GM19193 (cell line): ENCODE measurements around the gene PROX1.

Experiments used
- POLR2A ChIP-seq: IDR thresholded peaks from 4 replicates; pipeline ENCODE4 v1.6.1; 2011; ENCODE audit not compliant: insufficient read depth, insufficient read length; ENCODE audit errors: extremely low read depth

Gene PROX1

DNA sequence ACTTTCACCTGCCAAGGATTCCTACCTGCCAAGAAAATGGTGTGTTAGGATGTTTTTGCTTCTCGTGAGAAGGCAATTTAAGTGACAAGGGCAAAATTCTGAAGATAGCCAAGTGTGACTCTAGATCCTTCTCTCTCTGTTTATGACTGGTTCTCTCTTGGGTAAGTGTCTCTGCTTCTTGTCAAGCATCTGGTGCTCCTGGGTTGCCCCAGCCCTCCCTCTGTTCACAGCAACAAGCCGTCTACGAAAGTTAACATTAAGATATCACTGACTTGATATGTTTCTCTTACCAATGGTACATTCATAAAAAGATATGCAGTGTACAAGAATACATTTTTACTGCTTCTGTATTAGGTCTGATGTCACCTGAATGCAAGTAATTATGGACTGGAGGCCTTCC, 55.4 kb downstream of the PROX1 start:
- no peak for TF ChIP-seq POLR2A

DNA sequence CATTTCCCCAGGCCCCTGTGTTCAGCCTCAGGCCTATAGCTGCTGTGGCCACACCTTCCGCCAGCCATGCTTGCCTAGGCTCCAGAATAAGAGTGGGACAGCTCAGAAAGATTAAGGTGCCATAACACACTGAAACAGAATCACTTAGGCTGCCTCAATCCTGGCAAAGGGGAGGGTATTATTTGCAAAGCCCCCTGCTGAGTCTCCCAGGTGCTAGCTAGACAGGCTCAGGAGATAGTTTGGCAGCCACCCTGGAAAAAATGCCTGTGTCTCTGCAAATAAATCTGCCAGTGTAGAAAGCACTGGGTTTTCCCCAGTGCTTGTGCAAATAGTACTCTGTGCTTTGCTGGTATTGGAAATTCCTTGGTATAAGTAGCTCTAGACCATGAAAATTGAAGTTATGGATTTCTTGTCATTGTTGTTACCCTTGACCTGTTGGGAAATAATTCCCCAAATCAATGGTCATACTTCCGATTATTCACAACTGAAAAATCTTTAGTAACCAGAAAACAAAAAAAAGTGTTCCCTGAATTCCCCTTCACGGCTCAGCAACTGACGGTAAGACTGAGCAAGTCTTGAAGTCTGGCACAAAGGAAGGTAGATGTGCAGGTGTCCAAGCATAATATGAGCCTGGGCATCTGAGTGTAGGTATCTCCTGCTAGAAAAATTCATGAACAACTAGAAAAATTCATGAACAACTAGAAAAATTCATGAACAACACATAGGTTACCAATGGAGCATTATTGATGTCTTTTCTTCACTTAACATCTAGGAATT, 56.9 kb downstream of the PROX1 start:
- no peak for TF ChIP-seq POLR2A

DNA sequence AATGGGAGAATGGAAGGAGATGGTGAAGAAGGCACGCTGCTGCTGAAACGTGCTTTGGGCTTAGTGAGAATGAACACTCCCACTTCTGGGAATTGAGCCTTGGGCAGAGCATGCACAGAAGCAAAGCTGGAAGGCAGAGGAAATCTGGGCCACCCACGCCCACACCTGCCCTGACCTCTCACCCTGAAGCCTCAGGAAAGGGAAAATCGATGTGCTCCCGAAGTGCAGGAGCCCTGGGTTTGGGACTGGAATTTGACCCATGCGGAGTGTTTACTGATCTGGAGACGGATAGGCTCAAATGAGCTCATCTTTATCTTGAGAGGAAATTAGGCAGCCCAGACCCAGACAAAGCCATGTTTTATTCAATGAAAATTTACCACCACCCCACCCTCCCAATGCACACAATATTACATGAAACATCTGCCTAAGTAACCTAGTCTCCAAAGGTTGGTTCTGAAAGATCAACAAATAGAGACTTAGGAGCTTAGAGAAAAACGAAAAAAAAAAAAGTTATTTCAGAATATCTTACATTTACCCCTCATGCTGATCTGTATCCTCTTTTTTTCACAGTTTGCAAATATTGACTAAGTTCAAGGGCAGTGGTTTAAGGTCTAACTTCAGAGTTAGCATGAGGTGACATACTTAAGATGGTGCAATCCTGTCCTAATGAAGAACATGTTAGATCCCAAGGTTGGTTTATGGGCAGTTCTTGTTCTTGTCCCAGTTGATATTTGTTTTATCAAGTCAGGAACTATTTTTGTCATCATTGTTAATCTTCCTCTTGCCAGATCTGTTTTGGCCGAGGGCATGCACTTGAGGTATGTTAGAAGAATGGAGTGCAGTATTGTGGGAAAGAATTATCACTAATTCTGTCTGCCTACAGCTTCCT, 63.0 kb downstream of the PROX1 start:
- TF ChIP-seq POLR2A = no peak

DNA sequence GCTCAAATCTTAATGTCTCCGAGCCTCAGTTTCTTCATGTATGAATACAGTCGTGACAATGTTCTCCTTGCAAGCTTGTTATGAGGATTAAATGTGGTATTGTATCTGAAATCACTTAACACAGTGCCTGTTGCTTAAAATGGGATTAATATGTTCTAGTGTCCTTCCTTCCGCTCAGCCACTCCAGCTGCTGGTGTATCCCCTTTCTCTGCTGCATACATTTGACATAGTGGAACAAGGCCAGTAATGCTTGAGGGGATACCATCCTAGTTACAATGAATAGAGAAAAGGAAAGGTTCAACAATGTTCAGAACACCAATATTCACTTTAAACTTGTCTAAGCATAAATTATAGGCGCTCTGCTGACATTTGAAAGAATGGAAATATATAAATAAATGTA, 64.0 kb downstream of the PROX1 start:
- no peak for TF ChIP-seq POLR2A

DNA sequence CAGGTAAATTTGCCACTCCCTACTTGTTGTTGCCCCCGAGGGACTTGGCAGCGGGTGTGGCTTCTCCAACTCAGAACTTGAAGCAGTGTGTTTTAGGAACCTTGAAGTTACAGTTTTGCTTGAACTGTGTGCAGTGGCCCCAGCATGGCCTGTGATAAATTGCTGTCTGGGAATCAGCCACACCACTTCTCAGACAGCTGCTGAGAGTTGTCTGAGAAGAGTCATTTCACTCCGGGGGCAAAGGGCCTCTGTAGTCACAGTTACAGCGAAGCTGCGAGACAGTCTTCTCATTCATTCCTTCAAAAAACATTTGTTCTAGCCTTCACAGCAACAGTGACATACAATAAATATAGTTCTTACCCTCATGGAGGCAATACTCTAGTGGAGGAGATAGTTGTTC, 70.3 kb downstream of the PROX1 start:
- TF ChIP-seq POLR2A = no peak

DNA sequence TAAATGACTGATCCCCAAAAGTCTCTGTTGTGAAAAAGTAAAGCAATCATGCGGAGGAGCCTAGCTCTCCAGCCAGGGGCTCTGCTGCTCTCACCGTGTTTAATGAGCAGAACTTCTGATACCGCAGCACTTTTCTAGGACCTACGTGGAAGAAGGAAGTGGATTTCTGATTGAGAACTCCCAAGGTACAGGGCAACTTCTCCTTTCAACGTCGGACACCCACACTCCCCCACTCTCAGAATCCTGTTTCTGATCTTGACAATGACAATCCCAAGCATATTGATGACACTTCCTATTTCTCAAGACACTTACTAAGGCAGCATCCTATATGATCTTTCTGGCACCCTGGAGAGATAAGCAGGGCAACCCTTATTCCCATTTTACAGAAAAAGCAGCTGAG, 78.4 kb downstream of the PROX1 start:
- no peak for TF ChIP-seq POLR2A

DNA sequence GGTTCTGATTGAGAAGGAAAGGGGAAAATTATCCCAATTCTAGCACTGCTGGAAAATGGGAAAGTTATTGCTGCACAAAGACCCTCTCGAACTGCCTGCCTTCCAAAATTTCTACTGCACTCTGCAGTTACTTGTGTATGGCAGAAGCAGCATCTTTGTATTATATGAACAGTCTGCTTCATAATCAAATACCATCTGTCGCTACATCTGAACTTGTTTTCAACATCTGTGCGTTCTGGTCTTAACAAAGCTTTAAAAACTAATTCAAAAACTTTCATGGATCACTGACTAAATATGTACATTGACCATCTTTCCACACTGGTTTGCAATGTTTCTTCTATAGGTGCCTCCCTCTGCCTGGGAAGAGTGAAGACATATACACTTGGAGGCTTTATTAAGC, 79.2 kb downstream of the PROX1 start:
- no peak for TF ChIP-seq POLR2A

DNA sequence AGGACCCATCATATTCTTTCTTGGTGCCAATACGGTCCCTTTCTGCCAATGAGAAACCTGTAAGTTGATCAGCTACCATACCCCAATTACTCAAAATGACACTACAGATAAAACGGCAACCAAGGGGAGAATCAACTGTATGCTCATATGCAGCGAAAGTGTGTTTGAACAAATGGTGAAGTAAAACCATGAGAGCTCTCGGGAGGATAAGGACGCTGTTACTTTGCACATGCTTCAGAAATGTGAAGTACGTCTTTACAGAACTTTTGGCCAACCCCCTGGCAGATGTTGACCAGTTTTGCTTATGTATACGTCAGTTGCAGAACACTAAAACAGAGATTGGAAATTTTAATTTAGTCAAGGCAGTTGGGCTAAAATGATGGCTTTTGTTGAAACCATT, 79.6 kb downstream of the PROX1 start:
- no peak for TF ChIP-seq POLR2A

DNA sequence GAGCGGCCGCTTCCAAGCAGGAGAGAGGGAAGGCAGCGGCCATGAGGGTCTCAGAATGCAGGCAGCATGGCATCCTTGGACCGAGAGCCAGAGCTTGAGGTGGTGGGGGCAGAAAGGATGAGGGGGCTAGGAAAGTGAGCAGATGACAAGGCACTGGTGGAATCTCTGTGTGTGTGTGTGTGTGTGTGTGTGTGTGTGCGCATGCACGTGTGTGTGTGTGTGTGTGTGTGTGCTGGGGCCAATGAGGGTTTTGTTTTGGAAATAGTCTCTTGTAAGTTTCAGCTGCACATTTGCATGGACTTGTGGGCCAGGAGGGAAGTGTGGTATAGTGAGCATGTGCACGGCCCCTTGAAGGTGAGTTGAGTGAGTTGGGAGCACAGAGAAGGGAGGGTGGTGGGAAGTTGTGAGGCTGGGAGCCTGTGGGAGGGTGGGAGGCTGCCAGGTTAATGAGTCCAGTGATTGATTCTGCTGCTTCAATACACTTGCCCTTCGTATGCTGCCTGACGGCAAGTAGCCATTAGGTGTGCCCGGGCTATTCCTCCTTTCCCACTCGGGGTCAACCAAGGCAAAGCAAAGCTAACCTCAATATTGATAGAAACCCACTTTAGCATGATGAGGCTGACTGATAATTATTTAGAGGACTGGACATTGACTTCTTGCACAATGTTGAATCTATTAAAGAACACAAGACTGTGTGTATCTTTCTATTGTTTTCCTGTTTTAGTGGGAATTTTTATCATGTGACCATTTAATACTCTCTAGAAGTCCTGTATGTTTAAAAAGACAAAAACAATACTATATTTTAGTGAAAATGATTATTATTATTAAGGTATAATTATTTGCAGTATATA, 80.3 kb downstream of the PROX1 start:
- TF ChIP-seq POLR2A = no peak

DNA sequence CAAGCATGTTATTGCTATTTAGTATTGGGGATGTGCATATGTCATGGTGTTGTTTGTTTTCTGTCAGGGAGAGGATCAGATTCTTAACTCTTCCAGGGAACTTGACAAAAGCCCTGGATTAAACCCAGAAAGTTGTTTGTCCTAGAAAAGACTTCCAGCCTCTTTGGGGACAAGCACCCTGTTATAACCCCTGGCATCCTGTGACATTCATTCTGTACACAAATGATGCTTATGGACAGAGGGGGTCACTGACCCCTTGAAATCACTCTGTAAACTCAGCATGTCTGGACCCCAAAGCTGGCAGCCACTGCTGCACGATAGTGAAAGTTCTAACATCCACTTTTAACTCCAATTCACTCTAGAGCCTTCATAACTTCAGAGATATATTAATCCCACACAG, 81.2 kb downstream of the PROX1 start:
- TF ChIP-seq POLR2A = no peak

DNA sequence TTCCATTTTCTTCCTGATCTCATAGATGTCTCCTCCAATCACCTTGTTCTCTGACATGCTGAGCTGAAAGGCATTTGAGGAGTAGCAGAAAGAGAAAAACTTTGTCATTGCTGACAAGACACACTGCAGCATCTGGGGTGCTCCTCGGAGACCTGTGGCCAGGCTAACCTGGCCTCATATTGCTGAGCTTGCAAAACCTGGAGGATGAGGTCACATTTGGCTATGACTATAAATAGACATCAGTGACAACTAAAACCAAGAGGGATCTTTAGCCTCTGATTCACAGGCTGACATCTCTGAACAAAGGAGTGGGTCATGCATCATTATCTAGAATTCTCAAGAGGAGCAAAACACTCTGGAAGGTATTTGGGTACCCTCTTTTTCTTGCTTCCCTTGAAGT, 83.7 kb downstream of the PROX1 start:
- no peak for TF ChIP-seq POLR2A

DNA sequence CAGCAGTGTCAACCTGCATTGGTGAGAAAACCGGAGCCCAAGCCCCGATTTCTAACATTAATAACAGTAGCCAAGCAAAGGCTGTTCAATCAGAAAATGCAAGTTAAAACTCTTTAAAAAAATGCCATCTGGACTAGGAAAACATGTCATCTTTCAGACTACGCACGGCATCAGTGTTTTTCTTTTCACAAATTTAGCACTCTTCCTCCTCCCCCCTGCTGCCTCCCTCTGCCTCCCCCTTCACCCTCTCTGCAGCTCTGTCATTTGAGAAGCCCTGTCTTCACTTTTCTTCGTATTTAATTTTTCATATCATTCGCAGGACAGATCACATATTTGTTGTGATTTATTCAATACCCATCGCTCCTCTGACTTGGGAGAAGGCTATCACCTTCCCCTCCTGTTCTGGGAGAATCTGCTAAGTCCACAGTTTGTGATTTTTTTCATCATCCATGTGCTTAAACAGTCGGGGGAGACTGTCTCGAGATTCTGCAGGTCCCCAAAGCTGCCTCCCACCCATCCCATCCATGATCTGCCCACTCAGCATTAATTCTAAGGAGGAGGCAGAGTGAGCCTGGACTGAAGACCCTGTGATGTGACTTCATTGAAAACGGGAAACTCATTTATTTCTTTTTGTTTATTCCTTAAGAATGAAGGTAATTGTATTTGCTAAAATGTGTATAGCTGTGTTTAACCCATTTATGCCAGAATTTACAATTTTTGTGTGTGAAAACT, 84.8 kb downstream of the PROX1 start:
- TF ChIP-seq POLR2A = no peak

DNA sequence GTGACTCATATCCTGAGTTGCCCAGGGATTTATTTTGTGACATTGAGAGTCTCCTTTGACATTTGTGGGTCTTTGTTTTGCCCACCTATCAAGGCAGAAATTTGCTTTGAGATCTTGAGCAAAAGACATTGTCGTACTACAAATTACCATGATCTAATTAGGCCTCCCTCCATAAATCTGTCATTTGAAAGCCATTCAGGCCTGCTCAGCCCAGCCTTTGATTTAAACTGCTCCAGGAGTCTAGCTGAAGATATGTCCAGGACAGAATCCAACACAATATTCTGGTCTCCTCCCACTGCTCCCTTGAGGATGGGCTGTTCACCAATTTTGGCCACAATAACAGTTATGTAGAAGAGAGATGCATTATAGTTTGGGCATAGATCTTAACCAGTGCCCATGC, 86.7 kb downstream of the PROX1 start:
- TF ChIP-seq POLR2A = no peak

DNA sequence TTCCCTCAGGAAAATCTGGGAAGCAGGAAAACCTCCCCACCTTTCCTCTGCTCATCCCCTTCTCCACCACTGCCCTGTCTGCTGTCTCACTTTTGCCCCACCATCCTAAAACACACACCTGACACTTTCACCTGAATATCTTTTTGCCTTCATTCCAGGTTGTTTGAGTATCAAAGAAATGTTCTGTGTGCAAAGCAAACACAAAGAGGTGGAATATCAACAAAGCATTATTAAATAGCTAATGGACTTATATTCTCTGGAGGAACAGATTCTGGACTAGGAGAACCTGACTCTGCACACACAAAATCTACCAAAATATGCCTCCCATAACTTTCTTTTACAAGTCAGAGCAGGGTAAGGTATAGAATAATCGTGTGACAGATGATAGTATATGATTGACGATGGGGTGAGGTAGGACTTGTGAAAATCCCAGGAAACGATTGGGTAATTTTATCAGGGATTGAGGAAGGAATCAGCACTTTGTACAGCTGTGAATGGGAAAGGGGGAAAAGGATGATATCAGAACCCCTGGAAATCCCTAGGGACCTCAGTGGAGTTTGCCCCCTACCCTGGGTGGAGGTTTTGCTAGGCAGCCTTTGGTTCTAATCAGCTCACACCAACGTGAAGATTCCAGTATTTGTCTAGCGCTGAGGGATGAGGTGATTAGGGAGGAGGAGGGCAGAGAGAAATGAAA, 87.7 kb downstream of the PROX1 start:
- TF ChIP-seq POLR2A = no peak
